ENCODE results near the gene PWP2. TPM values are rescaled to one million over a fixed set of nuclear protein-coding genes. Genes with fewer than 3 reads are reported as not detected.
A peak's percentile ranks its signal among the peaks of the same experiment; 100 is the strongest.
"Not testable (repeated sequence)": the region's sequence is repeated elsewhere in the genome, so short reads cannot be mapped to it uniquely, and the experiment has no call there.

PWP2 gene
- total and polyA plus RNA-seq, 4 donors = 3.8 to 18.2 (median 9.5) TPM; not detected in 1

- H3K4me3 ChIP-seq (ENCODE audit: low read length in 2 of 2); H3K27me3 ChIP-seq (ENCODE audit: control insufficient read depth in 1 of 2, insufficient read depth in 2 of 2, low read length in 1 of 2); H3K4me1 ChIP-seq (ENCODE audit: control insufficient read depth in 1 of 2, insufficient read depth in 2 of 2, low read length in 2 of 2); H3K36me3 ChIP-seq (ENCODE audit: control insufficient read depth in 1 of 2, insufficient read depth in 2 of 2, low read length in 1 of 2); H3K9me3 ChIP-seq (ENCODE audit: control insufficient read depth, low read length); H3K27ac ChIP-seq (ENCODE audit: low read depth in 1 of 2, low read length in 2 of 2); ATAC-seq (ENCODE audit: low FRiP score); intact Hi-C loops (cut with DNase I): not testable (repeated sequence)
- peak in 1 of 2 donors; percentile 43 for DNase-seq
- no CpG with 5 or more reads among the region's 17 CpGs for WGBS, 2 donors
Measured at GRCh38 chr21:44175189-44175588, 68.0 kb downstream of the PWP2 start.

DNA sequence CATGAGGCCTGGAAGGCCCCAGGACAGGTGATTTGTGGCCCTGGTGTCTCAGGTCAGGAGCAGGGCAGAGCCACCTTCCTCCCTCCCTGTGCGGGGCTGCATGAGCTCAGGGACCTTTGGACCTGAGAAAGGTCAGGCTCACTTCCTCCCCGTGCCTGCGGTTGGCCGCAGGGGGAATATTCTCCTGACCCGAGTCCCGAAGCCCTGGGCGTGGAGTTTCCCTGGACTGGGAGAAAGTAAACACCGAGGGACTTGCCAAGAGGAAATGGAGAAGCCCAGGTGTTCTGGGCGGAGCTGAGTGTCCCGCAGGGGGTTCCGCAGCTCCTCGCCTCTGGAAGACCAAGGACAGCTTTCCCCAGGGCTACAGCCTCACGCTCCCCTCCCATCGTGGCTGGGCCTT lies 68.9 kb downstream of the PWP2 start:
- ATAC-seq (ENCODE audit: low FRiP score); H3K27me3 ChIP-seq (ENCODE audit: control insufficient read depth in 1 of 2, insufficient read depth in 2 of 2, low read length in 1 of 2); H3K36me3 ChIP-seq (ENCODE audit: control insufficient read depth in 1 of 2, insufficient read depth in 2 of 2, low read length in 1 of 2); intact Hi-C loops (cut with DNase I); H3K27ac ChIP-seq (ENCODE audit: low read depth in 1 of 2, low read length in 2 of 2); H3K4me1 ChIP-seq (ENCODE audit: control insufficient read depth in 1 of 2, insufficient read depth in 2 of 2, low read length in 2 of 2); H3K4me3 ChIP-seq (ENCODE audit: low read length in 2 of 2); H3K9me3 ChIP-seq (ENCODE audit: control insufficient read depth, low read length): not testable (repeated sequence)
- peak in 1 of 2 donors; percentile 21 for DNase-seq
- WGBS, 2 donors = no CpG with 5 or more reads among the region's 14 CpGs

Other genes starting within 250 kb of the PWP2 start
- 10 to 100 TPM; 36.0 to 45.5 TPM for gene AGPAT3, start 242.2 kb upstream of the PWP2 start, total RNA-seq
- 10 to 100 TPM in 1 of 2 donors, 1 to 10 TPM in 1; 8.3 to 11.4 TPM for gene AGPAT3, start 242.2 kb upstream of the PWP2 start, polyA plus RNA-seq
- 10 to 100 TPM; 30.3 to 41.5 TPM for gene TRAPPC10, start 95.1 kb upstream of the PWP2 start, total RNA-seq
- 10 to 100 TPM in 1 of 2 donors, 1 to 10 TPM in 1; 3.5 to 10.6 TPM for gene TRAPPC10, start 95.1 kb upstream of the PWP2 start, polyA plus RNA-seq
- gene GATD3, start 26.3 kb downstream of the PWP2 start, total RNA-seq = 10 to 100 TPM in 1 of 2 donors, 1 to 10 TPM in 1; 5.8 to 11.8 TPM
- 1 to 10 TPM; 5.6 to 6.5 TPM for gene GATD3, start 26.3 kb downstream of the PWP2 start, polyA plus RNA-seq
- 1 to 10 TPM; 3.1 to 3.9 TPM for gene ICOSLG, start 133.5 kb downstream of the PWP2 start, total RNA-seq
- under 1 TPM; 0.56 to 0.63 TPM for gene ICOSLG, start 133.5 kb downstream of the PWP2 start, polyA plus RNA-seq
- not detected for gene DNMT3L, start 154.5 kb downstream of the PWP2 start, total RNA-seq
- not detected for gene DNMT3L, start 154.5 kb downstream of the PWP2 start, polyA plus RNA-seq
- gene AIRE, start 178.5 kb downstream of the PWP2 start, total RNA-seq = under 1 TPM in 1 of 2 donors, not detected in 1; 0.19 TPM
- not detected for gene AIRE, start 178.5 kb downstream of the PWP2 start, polyA plus RNA-seq
- gene PFKL, start 192.7 kb downstream of the PWP2 start, total RNA-seq = 100 to 1,000 TPM in 1 of 2 donors, 10 to 100 TPM in 1; 95.1 to 115 TPM
- 100 to 1,000 TPM in 1 of 2 donors, 10 to 100 TPM in 1; 48.0 to 110 TPM for gene PFKL, start 192.7 kb downstream of the PWP2 start, polyA plus RNA-seq
- gene CFAP410, start 232.0 kb downstream of the PWP2 start, total RNA-seq = 10 to 100 TPM; 19.4 to 20.9 TPM
- 100 to 1,000 TPM in 1 of 2 donors, 10 to 100 TPM in 1; 26.2 to 121 TPM for gene CFAP410, start 232.0 kb downstream of the PWP2 start, polyA plus RNA-seq
- 10 to 100 TPM in 1 of 2 donors, 1 to 10 TPM in 1; 7.0 to 15.8 TPM for gene TRPM2, start 246.2 kb downstream of the PWP2 start, total RNA-seq
- 1 to 10 TPM; 2.2 to 4.9 TPM for gene TRPM2, start 246.2 kb downstream of the PWP2 start, polyA plus RNA-seq